KMS-11 (cell line): ENCODE results near the gene PCDHGA7.
"Not testable (repeated sequence)": the region's sequence is repeated elsewhere in the genome, so short reads cannot be mapped to it uniquely, and the experiment has no call there.

Experiments
- H2AFZ ChIP-seq: fragments of 200-600 bp; sonication (generic); 2 replicates; pipeline ENCODE4 v1.6.1; 2016; ENCODE audit warnings: antibody characterized with exemption, mixed run types, low read depth
- H3K27ac ChIP-seq: fragments of 200-600 bp; sonication (generic); 2 replicates; pipeline ENCODE4 v1.6.1; 2016; ENCODE audit warnings: mild to moderate bottlenecking, mixed run types
- H3K27me3 ChIP-seq: fragments of 200-600 bp; sonication (generic); 2 replicates; pipeline ENCODE4 v1.6.1; 2017; ENCODE audit warnings: mild to moderate bottlenecking, low read depth, mixed run types, moderate library complexity; ENCODE audit not compliant: insufficient read depth
- H3K36me3 ChIP-seq: fragments of 200-600 bp; sonication (generic); 2 replicates; pipeline ENCODE4 v1.6.1; 2017; ENCODE audit warnings: mild to moderate bottlenecking, mixed run types; ENCODE audit not compliant: insufficient read depth
- H3K4me1 ChIP-seq: fragments of 200-600 bp; sonication (generic); 2 replicates; pipeline ENCODE4 v1.6.1; 2016; ENCODE audit warnings: mild to moderate bottlenecking, low read depth, mixed run types; ENCODE audit not compliant: poor library complexity, severe bottlenecking
- H3K4me2 ChIP-seq: fragments of 200-600 bp; sonication (generic); 2 replicates; pipeline ENCODE4 v1.7.0; 2016; ENCODE audit warnings: mild to moderate bottlenecking, mixed run types
- H3K4me3 ChIP-seq: fragments of 200-600 bp; sonication (generic); IDR thresholded peaks from 2 replicates; pipeline ENCODE4 v1.6.1; 2017; ENCODE audit warnings: low read depth, low read length, mixed read lengths; ENCODE audit not compliant: insufficient read depth
- H3K79me2 ChIP-seq: fragments of 200-600 bp; sonication (generic); 2 replicates; pipeline ENCODE4 v1.6.1; 2016; ENCODE audit warnings: low read depth, mixed run types; ENCODE audit not compliant: insufficient read depth
- H3K9ac ChIP-seq: fragments of 200-600 bp; sonication (generic); 2 replicates; pipeline ENCODE4 v1.6.1; 2016; ENCODE audit warnings: mild to moderate bottlenecking, mixed run types
- H4K20me1 ChIP-seq: fragments of 200-600 bp; sonication (generic); 2 replicates; pipeline ENCODE4 v1.6.1; 2016; ENCODE audit warnings: mild to moderate bottlenecking, mixed run types; ENCODE audit not compliant: insufficient read depth
- TF ChIP-seq, protein P1 (sequence below): fragments of 200-600 bp; sonication (generic); conservative IDR thresholded peaks from 2 replicates; pipeline ENCODE4 v1.6.1; 2017; ENCODE audit warnings: low read depth, mild to moderate bottlenecking, antibody characterized with exemption, low read length, moderate library complexity, mixed read lengths

PCDHGA7 gene

DNA sequence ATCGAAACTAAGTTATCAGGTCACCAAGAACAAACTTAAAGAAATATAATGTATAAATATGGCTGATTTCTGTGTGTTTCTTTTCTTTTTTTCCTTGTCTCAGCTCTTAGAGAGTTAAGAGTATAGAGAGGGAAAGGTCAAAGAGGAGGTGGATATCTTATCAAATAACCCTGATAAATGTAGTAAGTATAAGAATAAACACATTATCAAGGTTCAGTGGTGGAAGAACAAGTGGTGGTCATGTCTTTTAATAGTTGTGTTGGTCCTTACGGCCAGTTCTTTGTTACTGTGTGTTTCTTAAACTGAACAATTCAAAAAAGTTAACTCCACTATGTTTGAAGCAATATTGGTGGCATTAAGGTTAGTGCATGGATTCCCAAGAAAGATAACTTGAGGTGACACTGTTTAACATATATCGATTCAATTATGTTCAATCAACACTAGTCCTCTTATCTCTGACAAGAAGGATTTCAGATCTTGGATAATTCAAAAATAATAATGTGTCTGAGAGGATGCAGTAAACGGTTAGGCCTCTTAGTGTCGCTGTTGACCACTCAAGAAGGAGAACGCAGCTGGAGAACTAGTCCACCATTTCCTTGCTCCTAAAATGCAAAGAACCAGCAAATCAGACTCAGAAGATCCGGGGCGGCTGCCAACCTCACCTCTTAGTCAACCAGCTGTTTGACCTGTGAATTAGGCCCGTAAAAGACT lies 39.1 kb upstream of the PCDHGA7 start, which contains the start of gene PCDHGA3:
Gene PCDHGA3, plus strand, starts transcription at position 588 of the 711 bp plus-strand sequence. CDS start 205 bp downstream, outside the sequence.
- TF ChIP-seq, protein P1, sequence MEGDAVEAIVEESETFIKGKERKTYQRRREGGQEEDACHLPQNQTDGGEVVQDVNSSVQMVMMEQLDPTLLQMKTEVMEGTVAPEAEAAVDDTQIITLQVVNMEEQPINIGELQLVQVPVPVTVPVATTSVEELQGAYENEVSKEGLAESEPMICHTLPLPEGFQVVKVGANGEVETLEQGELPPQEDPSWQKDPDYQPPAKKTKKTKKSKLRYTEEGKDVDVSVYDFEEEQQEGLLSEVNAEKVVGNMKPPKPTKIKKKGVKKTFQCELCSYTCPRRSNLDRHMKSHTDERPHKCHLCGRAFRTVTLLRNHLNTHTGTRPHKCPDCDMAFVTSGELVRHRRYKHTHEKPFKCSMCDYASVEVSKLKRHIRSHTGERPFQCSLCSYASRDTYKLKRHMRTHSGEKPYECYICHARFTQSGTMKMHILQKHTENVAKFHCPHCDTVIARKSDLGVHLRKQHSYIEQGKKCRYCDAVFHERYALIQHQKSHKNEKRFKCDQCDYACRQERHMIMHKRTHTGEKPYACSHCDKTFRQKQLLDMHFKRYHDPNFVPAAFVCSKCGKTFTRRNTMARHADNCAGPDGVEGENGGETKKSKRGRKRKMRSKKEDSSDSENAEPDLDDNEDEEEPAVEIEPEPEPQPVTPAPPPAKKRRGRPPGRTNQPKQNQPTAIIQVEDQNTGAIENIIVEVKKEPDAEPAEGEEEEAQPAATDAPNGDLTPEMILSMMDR: no peak
- Histone ChIP-seq H3K9ac (no peak within 1 kb of the TSS), H2AFZ (no peak within 1 kb of the TSS), H3K4me3 (no peak within 1 kb of the TSS), H3K79me2 (no peaks in the 10 kb centered on the region), H3K27ac (no peak within 1 kb of the TSS), H3K4me1 (no peaks in the 10 kb centered on the region), H4K20me1 (no peaks in the 10 kb centered on the region), H3K4me2 (no peak within 1 kb of the TSS), H3K36me3 (no peaks in the 10 kb centered on the region), H3K27me3 (no peaks in the 10 kb centered on the region)

DNA sequence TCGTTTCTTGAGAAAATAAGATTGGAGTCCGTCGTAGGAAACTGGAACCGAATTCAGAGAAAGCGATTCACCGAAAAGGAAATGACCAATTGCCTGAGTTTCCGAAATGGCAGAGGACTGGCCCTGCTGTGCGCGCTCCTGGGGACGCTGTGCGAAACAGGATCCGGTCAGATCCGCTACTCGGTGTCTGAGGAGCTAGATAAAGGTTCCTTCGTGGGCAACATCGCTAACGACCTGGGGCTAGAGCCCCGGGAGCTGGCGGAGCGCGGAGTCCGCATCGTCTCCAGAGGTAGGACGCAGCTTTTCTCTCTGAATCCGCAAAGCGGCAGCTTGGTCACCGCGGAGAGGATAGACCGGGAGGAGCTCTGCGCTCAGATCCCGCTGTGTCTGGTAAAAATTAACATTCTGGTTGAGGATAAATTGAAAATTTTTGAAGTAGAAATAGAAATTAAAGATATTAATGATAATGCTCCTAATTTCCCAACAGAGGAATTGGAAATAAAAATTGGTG lies 38.5 kb upstream of the PCDHGA7 start:
- no peak overlapping the region for H3K4me3 ChIP-seq
- no peaks in the 10 kb centered on the region for H3K79me2 ChIP-seq
- H2AFZ ChIP-seq: no peak overlapping the region
- H3K36me3 ChIP-seq: no peaks in the 10 kb centered on the region
- H3K27ac ChIP-seq: no peak overlapping the region
- no peaks in the 10 kb centered on the region for H4K20me1 ChIP-seq
- H3K27me3 ChIP-seq: no peaks in the 10 kb centered on the region
- TF ChIP-seq, protein P1: no peak
- H3K4me1 ChIP-seq: no peaks in the 10 kb centered on the region
- no peak overlapping the region for H3K9ac ChIP-seq
- H3K4me2 ChIP-seq: no peak overlapping the region

DNA sequence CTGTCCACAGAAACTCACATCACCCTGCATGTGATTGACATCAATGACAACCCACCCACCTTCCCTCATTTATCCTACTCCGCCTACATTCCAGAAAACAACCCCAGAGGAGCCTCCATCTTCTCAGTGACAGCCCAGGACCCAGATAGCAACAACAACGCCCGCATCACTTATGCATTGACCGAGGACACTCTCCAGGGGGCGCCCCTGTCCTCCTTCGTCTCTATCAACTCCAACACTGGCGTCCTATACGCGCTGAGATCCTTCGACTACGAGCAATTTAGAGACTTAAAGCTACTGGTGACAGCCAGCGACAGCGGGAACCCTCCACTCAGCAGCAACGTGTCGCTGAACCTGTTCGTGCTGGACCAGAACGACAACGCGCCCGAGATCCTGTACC lies 37.2 kb upstream of the PCDHGA7 start:
- H2AFZ ChIP-seq: no peak overlapping the region
- H3K79me2 ChIP-seq: no peaks in the 10 kb centered on the region
- H3K27ac ChIP-seq: no peak overlapping the region
- no peaks in the 10 kb centered on the region for H4K20me1 ChIP-seq
- H3K4me2 ChIP-seq: no peak overlapping the region
- TF ChIP-seq, protein P1: no peak
- H3K36me3 ChIP-seq: no peaks in the 10 kb centered on the region
- no peak overlapping the region for H3K4me3 ChIP-seq
- no peaks in the 10 kb centered on the region for H3K27me3 ChIP-seq
- H3K4me1 ChIP-seq: no peaks in the 10 kb centered on the region
- H3K9ac ChIP-seq: no peak overlapping the region

DNA sequence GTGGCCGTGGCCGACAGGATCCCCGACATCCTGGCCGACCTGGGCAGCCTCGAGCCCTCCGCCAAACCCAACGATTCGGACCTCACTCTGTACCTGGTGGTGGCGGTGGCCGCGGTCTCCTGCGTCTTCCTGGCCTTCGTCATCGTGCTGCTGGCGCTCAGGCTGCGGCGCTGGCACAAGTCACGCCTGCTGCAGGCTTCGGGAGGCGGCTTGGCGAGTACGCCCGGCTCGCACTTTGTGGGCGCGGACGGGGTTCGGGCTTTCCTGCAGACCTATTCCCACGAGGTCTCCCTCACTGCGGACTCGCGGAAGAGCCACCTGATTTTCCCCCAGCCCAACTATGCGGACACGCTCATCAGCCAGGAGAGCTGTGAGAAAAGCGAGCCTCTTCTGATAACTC lies 36.5 kb upstream of the PCDHGA7 start:
- H4K20me1 ChIP-seq, H3K9ac ChIP-seq, H3K27me3 ChIP-seq, H2AFZ ChIP-seq, H3K4me3 ChIP-seq, H3K36me3 ChIP-seq, H3K27ac ChIP-seq, H3K79me2 ChIP-seq, H3K4me1 ChIP-seq, H3K4me2 ChIP-seq: not testable (repeated sequence)
